Trophoblast cell (in vitro differentiated cells and primary cell): ENCODE results near the gene DIS3L2.
"Not testable (repeated sequence)": the region's sequence is repeated elsewhere in the genome, so short reads cannot be mapped to it uniquely, and the experiment has no call there.

Source experiments
- DNase-seq, 2 donors: peaks; one replicate each; pipeline ENCODE4 v3.0.0-alpha.2; 2016
- H2AFZ ChIP-seq: 2 replicates; pipeline ENCODE4 v1.6.1; 2013; ENCODE audit warnings: low read length, moderate library complexity, mild to moderate bottlenecking; ENCODE audit not compliant: insufficient read depth, poor library complexity
- H2AK5ac ChIP-seq: 2 replicates; pipeline ENCODE4 v1.6.1; 2013; ENCODE audit warnings: mild to moderate bottlenecking, low read length
- H2BK120ac ChIP-seq: 2 replicates; pipeline ENCODE4 v1.6.1; 2013; ENCODE audit warnings: low read length, mild to moderate bottlenecking, moderate library complexity; ENCODE audit not compliant: insufficient read depth, poor library complexity
- H2BK12ac ChIP-seq: 2 replicates; pipeline ENCODE4 v1.6.1; 2013; ENCODE audit warnings: mild to moderate bottlenecking, low read length, moderate library complexity
- H2BK5ac ChIP-seq: 2 replicates; pipeline ENCODE4 v1.6.1; 2013; ENCODE audit warnings: low read length, low read depth, moderate library complexity, mild to moderate bottlenecking; ENCODE audit not compliant: poor library complexity
- H3K14ac ChIP-seq: 2 replicates; pipeline ENCODE4 v1.6.1; 2013; ENCODE audit warnings: mild to moderate bottlenecking, low read length
- H3K18ac ChIP-seq: 2 replicates; pipeline ENCODE4 v1.6.1; 2013; ENCODE audit warnings: mild to moderate bottlenecking, low read length
- H3K23ac ChIP-seq: 2 replicates; pipeline ENCODE4 v1.6.1; 2013; ENCODE audit warnings: low read length
- H3K27ac ChIP-seq: 2 replicates; pipeline ENCODE4 v1.5.1; 2013; ENCODE audit warnings: low read depth, mild to moderate bottlenecking, inconsistent platforms, low read length, moderate library complexity
- H3K27me3 ChIP-seq: 2 replicates; pipeline ENCODE4 v1.6.1; 2013; ENCODE audit warnings: inconsistent platforms, mild to moderate bottlenecking, low read length, moderate library complexity; ENCODE audit not compliant: insufficient read depth
- H3K36me3 ChIP-seq, 2 experiments: 1 replicate in 1 of 2; 2 replicates in 1 of 2; pipeline ENCODE4 v1.6.1; 2013; ENCODE audit warnings: low read length in 2 of 2, mild to moderate bottlenecking in 2 of 2, moderate library complexity in 1 of 2; ENCODE audit not compliant: insufficient read depth in 2 of 2, control insufficient read depth in 1 of 2
- H3K4ac ChIP-seq: 2 replicates; pipeline ENCODE4 v1.6.1; 2013; ENCODE audit warnings: low read depth, mild to moderate bottlenecking, low read length, moderate library complexity
- H3K4me1 ChIP-seq, 2 experiments: 1 replicate in 1 of 2; 2 replicates in 1 of 2; pipeline ENCODE4 v1.6.1; 2013; ENCODE audit warnings: low read length in 2 of 2, mild to moderate bottlenecking in 2 of 2, moderate library complexity in 1 of 2; ENCODE audit not compliant: insufficient read depth in 2 of 2, control insufficient read depth in 1 of 2
- H3K4me2 ChIP-seq: 2 replicates; pipeline ENCODE4 v1.6.1; 2013; ENCODE audit warnings: inconsistent platforms, mild to moderate bottlenecking, low read length, moderate library complexity
- H3K4me3 ChIP-seq: 2 replicates; pipeline ENCODE4 v1.5.1; 2013; ENCODE audit warnings: mild to moderate bottlenecking, low read depth, low read length, inconsistent platforms
- H3K79me1 ChIP-seq: one replicate; pipeline ENCODE4 v1.6.1; 2013; ENCODE audit warnings: low read length
- H3K79me2 ChIP-seq: 2 replicates; pipeline ENCODE4 v1.6.1; 2013; ENCODE audit warnings: low read length, mild to moderate bottlenecking; ENCODE audit not compliant: control insufficient read depth, insufficient read depth, poor library complexity
- H3K9ac ChIP-seq: 2 replicates; pipeline ENCODE4 v1.6.1; 2013; ENCODE audit warnings: mild to moderate bottlenecking, low read length
- H3K9me3 ChIP-seq: 2 replicates; pipeline ENCODE4 v1.6.1; 2013; ENCODE audit warnings: low read depth, mild to moderate bottlenecking, control low read depth, inconsistent platforms, low read length; ENCODE audit not compliant: insufficient read depth
- H4K12ac ChIP-seq: 2 replicates; pipeline ENCODE4 v1.6.1; 2013; ENCODE audit warnings: low read depth, mild to moderate bottlenecking, low read length, moderate library complexity
- H4K8ac ChIP-seq: 2 replicates; pipeline ENCODE4 v1.6.1; 2013; ENCODE audit warnings: low read depth, mild to moderate bottlenecking, low read length, moderate library complexity
- H4K91ac ChIP-seq: one replicate; pipeline ENCODE4 v1.6.1; 2013; ENCODE audit warnings: low read depth, mild to moderate bottlenecking, low read length, moderate library complexity
- WGBS: extraction: QIAGEN DNeasy Blood & Tissue Kit; methylation state at CpG from one replicate; pipeline ENCODE4 v1.1.7; 2013; ENCODE audit warnings: missing lambda C conversion rate; ENCODE audit not compliant: insufficient read length, insufficient coverage; ENCODE audit errors: extremely low coverage; 5-methylcytosine and 5-hydroxymethylcytosine counted together

DIS3L2 gene

GRCh38 chr2:232379610-232380590 lies 418.4 kb downstream of the DIS3L2 start:
- H4K12ac ChIP-seq, H3K36me3 ChIP-seq, H3K27me3 ChIP-seq, H3K14ac ChIP-seq, H3K4me3 ChIP-seq, H2AFZ ChIP-seq, H3K79me1 ChIP-seq, H4K8ac ChIP-seq, H3K23ac ChIP-seq, H3K18ac ChIP-seq, H2AK5ac ChIP-seq, H4K91ac ChIP-seq, H3K4me2 ChIP-seq, H3K4ac ChIP-seq, H2BK5ac ChIP-seq, H3K9ac ChIP-seq, H3K9me3 ChIP-seq, H2BK12ac ChIP-seq, H2BK120ac ChIP-seq, H3K79me2 ChIP-seq, DNase-seq, H3K27ac ChIP-seq: not testable (repeated sequence)
- H3K4me1 ChIP-seq: peaks cover 16 to 19% of the 10 kb centered on the region in 2 experiments
- no CpG with 5 or more reads among the region's 41 CpGs for WGBS

- Histone ChIP-seq H3K18ac (peak overlapping the region; percentile 57), H2AK5ac (peak overlapping the region; percentile 30), H3K79me1 (peaks cover 16% of the 10 kb centered on the region), H2BK12ac (peak overlapping the region; percentile 32), H3K4me1 (peaks cover 14 to 15% of the 10 kb centered on the region in 2 experiments)
- not testable (repeated sequence) for H4K91ac ChIP-seq, H3K4me3 ChIP-seq, H4K8ac ChIP-seq, H2AFZ ChIP-seq, H3K9ac ChIP-seq, H3K23ac ChIP-seq, DNase-seq, H3K14ac ChIP-seq, H3K27me3 ChIP-seq, H4K12ac ChIP-seq, H3K4me2 ChIP-seq, H3K27ac ChIP-seq, H3K9me3 ChIP-seq, H3K36me3 ChIP-seq, H2BK120ac ChIP-seq, H2BK5ac ChIP-seq, H3K79me2 ChIP-seq, H3K4ac ChIP-seq
- no CpG with 5 or more reads among the region's 59 CpGs for WGBS
Observed at GRCh38 chr2:232381204-232382031, 419.9 kb downstream of the DIS3L2 start.

GRCh38 chr2:232382331-232383225 lies 421.1 kb downstream of the DIS3L2 start:
- H3K4me3 ChIP-seq: no peak overlapping the region
- H2BK12ac ChIP-seq: no peak overlapping the region
- H2AFZ ChIP-seq: no peak overlapping the region
- H3K27me3 ChIP-seq: no peaks in the 10 kb centered on the region
- no peak overlapping the region for H3K9ac ChIP-seq
- no peak overlapping the region for H4K8ac ChIP-seq
- no peak overlapping the region for H4K12ac ChIP-seq
- no peak overlapping the region for H3K23ac ChIP-seq
- no peak overlapping the region for H3K27ac ChIP-seq
- no peak overlapping the region for H2BK5ac ChIP-seq
- H3K79me2 ChIP-seq: peaks cover 12% of the 10 kb centered on the region
- no CpG with 5 or more reads among the region's 18 CpGs for WGBS
- no peak overlapping the region for H3K4me2 ChIP-seq
- H4K91ac ChIP-seq: peak overlapping the region; percentile 7
- H3K36me3 ChIP-seq: no peaks in the 10 kb centered on the region
- H3K4ac ChIP-seq: no peak overlapping the region
- no peak for DNase-seq
- H3K18ac ChIP-seq: no peak overlapping the region
- no peak overlapping the region for H2AK5ac ChIP-seq
- H2BK120ac ChIP-seq: no peak overlapping the region
- peaks cover 25% of the 10 kb centered on the region for H3K79me1 ChIP-seq
- peaks cover 8 to 13% of the 10 kb centered on the region in 2 experiments for H3K4me1 ChIP-seq
- H3K14ac ChIP-seq: no peak overlapping the region
- no peaks in the 10 kb centered on the region for H3K9me3 ChIP-seq

- Histone ChIP-seq H2BK12ac (no peak overlapping the region), H2AFZ (no peak overlapping the region), H2BK5ac (no peak overlapping the region), H4K91ac (no peak overlapping the region), H3K4me1 (peaks cover 13 to 18% of the 10 kb centered on the region in 2 experiments), H3K27me3 (no peaks in the 10 kb centered on the region), H3K79me1 (peaks cover 34% of the 10 kb centered on the region), H3K27ac (no peak overlapping the region), H3K9ac (no peak overlapping the region), H3K4me3 (no peak overlapping the region), H3K9me3 (no peaks in the 10 kb centered on the region), H3K18ac (no peak overlapping the region), H3K4me2 (no peak overlapping the region), H3K79me2 (peaks cover 18% of the 10 kb centered on the region), H4K12ac (no peak overlapping the region), H3K23ac (no peak overlapping the region), H3K14ac (no peak overlapping the region), H3K4ac (peak overlapping the region; percentile 25), H4K8ac (no peak overlapping the region), H3K36me3 (no peaks in the 10 kb centered on the region), H2AK5ac (no peak overlapping the region), H2BK120ac (no peak overlapping the region)
- no peak for DNase-seq
- WGBS: no CpG with 5 or more reads among the region's 1 CpG
Observed at GRCh38 chr2:232384466-232384865, 423.0 kb downstream of the DIS3L2 start.
